GM23338 (cell line): ENCODE measurements around the gene BAG3. TPM values are rescaled to one million over a fixed set of nuclear protein-coding genes. Genes with fewer than 3 reads are reported as not detected.
A peak's percentile ranks its signal among the peaks of the same experiment; 100 is the strongest.

ENCODE experiments used
- ATAC-seq: fragments of 200-7000 bp; cut with Tn5 transposase; 3 replicates; pipeline ENCODE4 v1.9.1; 2020
- DNase-seq: peaks from one replicate; pipeline ENCODE4 v3.0.0-alpha.2; 2015; ENCODE audit warnings: low spot score
- H2AFZ ChIP-seq: fragments of 200-600 bp; sonication (generic); 2 replicates; pipeline ENCODE4 v1.8.0; 2016; ENCODE audit warnings: antibody characterized with exemption, mild to moderate bottlenecking, moderate library complexity
- H3F3A ChIP-seq: fragments of 200-600 bp; sonication (generic); replicated peaks from 2 replicates; pipeline ENCODE4 v1.8.0; 2017; ENCODE audit warnings: antibody characterized with exemption, mixed run types, low read depth
- H3K27ac ChIP-seq: fragments of 200-600 bp; sonication (generic); 2 replicates; pipeline ENCODE4 v1.6.1; 2016; ENCODE audit warnings: low read depth
- H3K27me3 ChIP-seq: fragments of 200-600 bp; sonication (generic); 2 replicates; pipeline ENCODE4 v1.8.0; 2016; ENCODE audit warnings: mild to moderate bottlenecking, mixed run types, moderate library complexity; ENCODE audit not compliant: insufficient read depth
- H3K36me3 ChIP-seq: fragments of 200-600 bp; sonication (generic); 2 replicates; pipeline ENCODE4 v1.8.0; 2016; ENCODE audit warnings: mild to moderate bottlenecking; ENCODE audit not compliant: insufficient read depth
- H3K4me1 ChIP-seq: fragments of 200-600 bp; sonication (generic); 2 replicates; pipeline ENCODE4 v1.8.0; 2016; ENCODE audit warnings: mild to moderate bottlenecking, moderate library complexity; ENCODE audit not compliant: insufficient read depth
- H3K4me2 ChIP-seq: fragments of 200-600 bp; sonication (generic); 2 replicates; pipeline ENCODE4 v1.7.1; 2017; ENCODE audit warnings: mixed run types
- H3K4me3 ChIP-seq: fragments of 200-600 bp; sonication (generic); 2 replicates; pipeline ENCODE4 v1.6.1; 2016; ENCODE audit warnings: mixed run types
- H3K79me2 ChIP-seq: fragments of 200-600 bp; sonication (generic); replicated peaks from 2 replicates; pipeline ENCODE4 v1.8.0; 2017; ENCODE audit warnings: mild to moderate bottlenecking; ENCODE audit not compliant: insufficient read depth
- H3K9me2 ChIP-seq: fragments of 200-600 bp; sonication (generic); 2 replicates; pipeline ENCODE4 v1.8.0; 2017; ENCODE audit not compliant: insufficient read depth
- H4K20me1 ChIP-seq: fragments of 200-600 bp; sonication (generic); replicated peaks from 2 replicates; pipeline ENCODE4 v1.8.0; 2017; ENCODE audit warnings: mild to moderate bottlenecking; ENCODE audit not compliant: insufficient read depth
- H3K27ac Mint-ChIP-seq: 2 replicates; pipeline ENCODE4 v1.8.0; 2020; ENCODE audit warnings: inconsistent platforms, mild to moderate bottlenecking, moderate library complexity, mixed read lengths
- H3K27me3 Mint-ChIP-seq: 3 replicates; pipeline ENCODE4 v1.8.0; 2022; ENCODE audit warnings: low read depth, mild to moderate bottlenecking, moderate library complexity, mixed read lengths, inconsistent platforms; ENCODE audit not compliant: insufficient read depth, poor library complexity
- H3K36me3 Mint-ChIP-seq: 3 replicates; pipeline ENCODE4 v1.8.0; 2021; ENCODE audit warnings: low read depth, mild to moderate bottlenecking, inconsistent platforms, moderate library complexity, mixed read lengths
- H3K4me1 Mint-ChIP-seq: 3 replicates; pipeline ENCODE4 v1.8.0; 2020; ENCODE audit warnings: mild to moderate bottlenecking, inconsistent platforms, mixed read lengths
- H3K4me3 Mint-ChIP-seq: 3 replicates; pipeline ENCODE4 v1.8.0; 2021; ENCODE audit warnings: moderate library complexity, mild to moderate bottlenecking, inconsistent platforms, mixed read lengths
- H3K9me3 Mint-ChIP-seq: 3 replicates; pipeline ENCODE4 v1.8.0; 2020; ENCODE audit warnings: moderate library complexity, mild to moderate bottlenecking, inconsistent platforms, mixed read lengths
- CREB1 ChIP-seq: fragments of 250-450 bp; sonication (Bioruptor Pico); IDR thresholded peaks from 2 replicates; pipeline ENCODE4 v1.5.0; 2020; ENCODE audit warnings: low read depth, mild to moderate bottlenecking, moderate library complexity
- CTCF ChIP-seq, 2 experiments: fragments of 200-600 bp in 1 of 2; sonication (generic) in 1 of 2; conservative IDR thresholded peaks; 2 replicates each; pipeline versions ENCODE4 v1.5.1 to v1.6.1; 2016 to 2017; ENCODE audit warnings: antibody characterized with exemption in 2 of 2, low read depth in 2 of 2, mild to moderate bottlenecking in 2 of 2, moderate library complexity in 1 of 2
- EZH2 ChIP-seq: fragments of 200-600 bp; sonication (generic); IDR thresholded peaks from one replicate; pipeline ENCODE4 v1.8.0; 2017; ENCODE audit warnings: antibody characterized with exemption, mild to moderate bottlenecking, low read depth; ENCODE audit not compliant: unreplicated experiment
- EZH2phosphoT487 ChIP-seq: fragments of 200-600 bp; sonication (generic); IDR thresholded peaks from one replicate; pipeline ENCODE4 v1.8.1; 2018; ENCODE audit warnings: antibody characterized with exemption; ENCODE audit not compliant: unreplicated experiment
- JUNB ChIP-seq: IDR thresholded peaks from one replicate; pipeline ENCODE4 v1.6.1; 2016; ENCODE audit warnings: antibody characterized with exemption; ENCODE audit not compliant: unreplicated experiment
- NANOG ChIP-seq: IDR thresholded peaks from 2 replicates; pipeline ENCODE4 v1.6.1; 2016; ENCODE audit warnings: antibody characterized with exemption, borderline replicate concordance
- POLR2AphosphoS5 ChIP-seq: IDR thresholded peaks from 2 replicates; pipeline ENCODE4 v1.6.1; 2016; ENCODE audit warnings: antibody characterized with exemption, low read depth
- STAT1 ChIP-seq: IDR thresholded peaks from one replicate; pipeline ENCODE4 v1.6.1; 2016; ENCODE audit warnings: antibody characterized with exemption; ENCODE audit not compliant: unreplicated experiment
- ZNF114 ChIP-seq: fragments of 250-450 bp; sonication (Bioruptor Pico); IDR thresholded peaks from 2 replicates; pipeline ENCODE4 v1.5.0; 2020; ENCODE audit warnings: mild to moderate bottlenecking, moderate library complexity
- ZNF331 ChIP-seq: fragments of 250-450 bp; sonication (Bioruptor Pico); IDR thresholded peaks from 2 replicates; pipeline ENCODE4 v1.5.0; 2020; ENCODE audit warnings: low read depth, mild to moderate bottlenecking, moderate library complexity
- polyA plus RNA-seq: library from polyadenylated mRNA; unstranded; fragments of >200 nt; fragmentation: Nextera tagmentation; extraction: Ambion mirVana; gene quantifications from 2 replicates; pipeline ENCODE4 v1.2.1, GENCODE V29; 2016
- total RNA-seq: library from RNA; depleted of rRNA; stranded (reverse); fragments of >200 nt; shearing (Covaris generic); gene quantifications from 2 replicates; pipeline ENCODE4 v1.2.3, GENCODE V29; 2014
- TF ChIP-seq, protein P1 (sequence below): IDR thresholded peaks from one replicate; pipeline ENCODE4 v1.6.1; 2018; ENCODE audit warnings: antibody characterized with exemption; ENCODE audit not compliant: unreplicated experiment
- TF ChIP-seq, protein P2 (sequence below): fragments of 250-450 bp; sonication (Bioruptor Pico); IDR thresholded peaks from 2 replicates; pipeline ENCODE4 v1.5.0; 2020; ENCODE audit warnings: mild to moderate bottlenecking, moderate library complexity
- TF ChIP-seq, protein P3 (sequence below): IDR thresholded peaks from 2 replicates; pipeline ENCODE4 v1.6.1; 2016; ENCODE audit warnings: antibody characterized with exemption

The BAG3 gene
- total and polyA plus RNA-seq, 2 experiments from 2014 or later: 8.2 to 8.4 TPM

DNA sequence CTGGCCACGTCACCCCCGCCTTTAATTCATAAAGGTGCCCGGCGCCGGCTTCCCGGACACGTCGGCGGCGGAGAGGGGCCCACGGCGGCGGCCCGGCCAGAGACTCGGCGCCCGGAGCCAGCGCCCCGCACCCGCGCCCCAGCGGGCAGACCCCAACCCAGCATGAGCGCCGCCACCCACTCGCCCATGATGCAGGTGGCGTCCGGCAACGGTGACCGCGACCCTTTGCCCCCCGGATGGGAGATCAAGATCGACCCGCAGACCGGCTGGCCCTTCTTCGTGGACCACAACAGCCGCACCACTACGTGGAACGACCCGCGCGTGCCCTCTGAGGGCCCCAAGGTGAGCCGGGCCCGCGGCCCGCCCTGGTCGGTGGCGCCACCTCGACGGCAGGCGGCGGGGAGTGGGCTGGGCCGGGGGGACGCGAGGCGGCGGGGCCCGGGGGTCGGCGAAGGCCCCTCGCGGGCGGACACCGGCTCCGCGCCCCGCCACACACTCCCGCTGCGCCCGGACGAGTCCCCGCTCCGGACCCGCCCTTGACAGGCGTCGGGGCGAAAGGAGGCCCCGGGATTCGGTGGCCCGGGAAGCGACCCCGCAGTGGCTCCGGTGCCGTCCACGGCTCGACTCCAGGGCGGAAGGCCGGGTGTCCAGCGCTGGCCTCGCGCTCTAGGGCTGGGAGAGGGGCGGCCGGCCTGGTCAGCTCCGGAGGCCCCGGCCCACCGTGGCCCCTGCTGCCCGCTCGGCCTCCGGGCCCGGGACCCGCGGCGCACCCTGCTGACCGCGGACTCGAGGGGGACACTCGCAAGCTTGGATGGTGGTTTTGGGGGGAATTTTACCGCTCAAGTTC, 557 bp downstream of the BAG3 start:
- ATAC-seq (peak; percentile 40), DNase-seq (peak; percentile 38)
- H3K36me3 ChIP-seq: no peaks in the 10 kb centered on the region
- peak overlapping the region; percentile 98 for H2AFZ ChIP-seq
- H3F3A ChIP-seq: 0 out of 2 replicates have a peak, but pooled peaks cover 4% of the 10 kb centered on the region
- H3K4me2 ChIP-seq: peak overlapping the region; percentile 89
- peaks cover 33% of the 10 kb centered on the region for H3K4me1 ChIP-seq
- Mint-ChIP-seq H3K4me3 (peak overlapping the region; percentile 77), H3K27ac (no peak overlapping the region), H3K9me3 (no peaks in the 10 kb centered on the region; the same call in 2 of the 3 replicates), H3K27me3 (peaks cover 7% of the 10 kb centered on the region), H3K36me3 (no peaks in the 10 kb centered on the region), H3K4me1 (peaks cover 37% of the 10 kb centered on the region)
- no peaks in the 10 kb centered on the region for H3K9me2 ChIP-seq
- H3K27me3 ChIP-seq: peaks cover 4% of the 10 kb centered on the region
- H3K27ac ChIP-seq: peak overlapping the region; percentile 84; the same call in 1 of the 2 replicates
- no peaks in the 10 kb centered on the region; the same call in 1 of the 2 replicates for H4K20me1 ChIP-seq
- TF ChIP-seq JUNB (no peak), ZNF331 (CRISPR knock-in tag) (no peak), NANOG (no peak), CTCF (conservative IDR thresholded peaks at IDR 0.05; ENCODE audit: low read depth in 2 of 2) (no peak), EZH2 (no peak), POLR2AphosphoS5 (no peak), EZH2phosphoT487 (no peak), ZNF114 (CRISPR knock-in tag) (no peak), STAT1 (no peak), CREB1 (CRISPR knock-in tag) (no peak)
- TF ChIP-seq, protein P1, sequence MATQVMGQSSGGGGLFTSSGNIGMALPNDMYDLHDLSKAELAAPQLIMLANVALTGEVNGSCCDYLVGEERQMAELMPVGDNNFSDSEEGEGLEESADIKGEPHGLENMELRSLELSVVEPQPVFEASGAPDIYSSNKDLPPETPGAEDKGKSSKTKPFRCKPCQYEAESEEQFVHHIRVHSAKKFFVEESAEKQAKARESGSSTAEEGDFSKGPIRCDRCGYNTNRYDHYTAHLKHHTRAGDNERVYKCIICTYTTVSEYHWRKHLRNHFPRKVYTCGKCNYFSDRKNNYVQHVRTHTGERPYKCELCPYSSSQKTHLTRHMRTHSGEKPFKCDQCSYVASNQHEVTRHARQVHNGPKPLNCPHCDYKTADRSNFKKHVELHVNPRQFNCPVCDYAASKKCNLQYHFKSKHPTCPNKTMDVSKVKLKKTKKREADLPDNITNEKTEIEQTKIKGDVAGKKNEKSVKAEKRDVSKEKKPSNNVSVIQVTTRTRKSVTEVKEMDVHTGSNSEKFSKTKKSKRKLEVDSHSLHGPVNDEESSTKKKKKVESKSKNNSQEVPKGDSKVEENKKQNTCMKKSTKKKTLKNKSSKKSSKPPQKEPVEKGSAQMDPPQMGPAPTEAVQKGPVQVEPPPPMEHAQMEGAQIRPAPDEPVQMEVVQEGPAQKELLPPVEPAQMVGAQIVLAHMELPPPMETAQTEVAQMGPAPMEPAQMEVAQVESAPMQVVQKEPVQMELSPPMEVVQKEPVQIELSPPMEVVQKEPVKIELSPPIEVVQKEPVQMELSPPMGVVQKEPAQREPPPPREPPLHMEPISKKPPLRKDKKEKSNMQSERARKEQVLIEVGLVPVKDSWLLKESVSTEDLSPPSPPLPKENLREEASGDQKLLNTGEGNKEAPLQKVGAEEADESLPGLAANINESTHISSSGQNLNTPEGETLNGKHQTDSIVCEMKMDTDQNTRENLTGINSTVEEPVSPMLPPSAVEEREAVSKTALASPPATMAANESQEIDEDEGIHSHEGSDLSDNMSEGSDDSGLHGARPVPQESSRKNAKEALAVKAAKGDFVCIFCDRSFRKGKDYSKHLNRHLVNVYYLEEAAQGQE: no peak
- TF ChIP-seq, protein P2, sequence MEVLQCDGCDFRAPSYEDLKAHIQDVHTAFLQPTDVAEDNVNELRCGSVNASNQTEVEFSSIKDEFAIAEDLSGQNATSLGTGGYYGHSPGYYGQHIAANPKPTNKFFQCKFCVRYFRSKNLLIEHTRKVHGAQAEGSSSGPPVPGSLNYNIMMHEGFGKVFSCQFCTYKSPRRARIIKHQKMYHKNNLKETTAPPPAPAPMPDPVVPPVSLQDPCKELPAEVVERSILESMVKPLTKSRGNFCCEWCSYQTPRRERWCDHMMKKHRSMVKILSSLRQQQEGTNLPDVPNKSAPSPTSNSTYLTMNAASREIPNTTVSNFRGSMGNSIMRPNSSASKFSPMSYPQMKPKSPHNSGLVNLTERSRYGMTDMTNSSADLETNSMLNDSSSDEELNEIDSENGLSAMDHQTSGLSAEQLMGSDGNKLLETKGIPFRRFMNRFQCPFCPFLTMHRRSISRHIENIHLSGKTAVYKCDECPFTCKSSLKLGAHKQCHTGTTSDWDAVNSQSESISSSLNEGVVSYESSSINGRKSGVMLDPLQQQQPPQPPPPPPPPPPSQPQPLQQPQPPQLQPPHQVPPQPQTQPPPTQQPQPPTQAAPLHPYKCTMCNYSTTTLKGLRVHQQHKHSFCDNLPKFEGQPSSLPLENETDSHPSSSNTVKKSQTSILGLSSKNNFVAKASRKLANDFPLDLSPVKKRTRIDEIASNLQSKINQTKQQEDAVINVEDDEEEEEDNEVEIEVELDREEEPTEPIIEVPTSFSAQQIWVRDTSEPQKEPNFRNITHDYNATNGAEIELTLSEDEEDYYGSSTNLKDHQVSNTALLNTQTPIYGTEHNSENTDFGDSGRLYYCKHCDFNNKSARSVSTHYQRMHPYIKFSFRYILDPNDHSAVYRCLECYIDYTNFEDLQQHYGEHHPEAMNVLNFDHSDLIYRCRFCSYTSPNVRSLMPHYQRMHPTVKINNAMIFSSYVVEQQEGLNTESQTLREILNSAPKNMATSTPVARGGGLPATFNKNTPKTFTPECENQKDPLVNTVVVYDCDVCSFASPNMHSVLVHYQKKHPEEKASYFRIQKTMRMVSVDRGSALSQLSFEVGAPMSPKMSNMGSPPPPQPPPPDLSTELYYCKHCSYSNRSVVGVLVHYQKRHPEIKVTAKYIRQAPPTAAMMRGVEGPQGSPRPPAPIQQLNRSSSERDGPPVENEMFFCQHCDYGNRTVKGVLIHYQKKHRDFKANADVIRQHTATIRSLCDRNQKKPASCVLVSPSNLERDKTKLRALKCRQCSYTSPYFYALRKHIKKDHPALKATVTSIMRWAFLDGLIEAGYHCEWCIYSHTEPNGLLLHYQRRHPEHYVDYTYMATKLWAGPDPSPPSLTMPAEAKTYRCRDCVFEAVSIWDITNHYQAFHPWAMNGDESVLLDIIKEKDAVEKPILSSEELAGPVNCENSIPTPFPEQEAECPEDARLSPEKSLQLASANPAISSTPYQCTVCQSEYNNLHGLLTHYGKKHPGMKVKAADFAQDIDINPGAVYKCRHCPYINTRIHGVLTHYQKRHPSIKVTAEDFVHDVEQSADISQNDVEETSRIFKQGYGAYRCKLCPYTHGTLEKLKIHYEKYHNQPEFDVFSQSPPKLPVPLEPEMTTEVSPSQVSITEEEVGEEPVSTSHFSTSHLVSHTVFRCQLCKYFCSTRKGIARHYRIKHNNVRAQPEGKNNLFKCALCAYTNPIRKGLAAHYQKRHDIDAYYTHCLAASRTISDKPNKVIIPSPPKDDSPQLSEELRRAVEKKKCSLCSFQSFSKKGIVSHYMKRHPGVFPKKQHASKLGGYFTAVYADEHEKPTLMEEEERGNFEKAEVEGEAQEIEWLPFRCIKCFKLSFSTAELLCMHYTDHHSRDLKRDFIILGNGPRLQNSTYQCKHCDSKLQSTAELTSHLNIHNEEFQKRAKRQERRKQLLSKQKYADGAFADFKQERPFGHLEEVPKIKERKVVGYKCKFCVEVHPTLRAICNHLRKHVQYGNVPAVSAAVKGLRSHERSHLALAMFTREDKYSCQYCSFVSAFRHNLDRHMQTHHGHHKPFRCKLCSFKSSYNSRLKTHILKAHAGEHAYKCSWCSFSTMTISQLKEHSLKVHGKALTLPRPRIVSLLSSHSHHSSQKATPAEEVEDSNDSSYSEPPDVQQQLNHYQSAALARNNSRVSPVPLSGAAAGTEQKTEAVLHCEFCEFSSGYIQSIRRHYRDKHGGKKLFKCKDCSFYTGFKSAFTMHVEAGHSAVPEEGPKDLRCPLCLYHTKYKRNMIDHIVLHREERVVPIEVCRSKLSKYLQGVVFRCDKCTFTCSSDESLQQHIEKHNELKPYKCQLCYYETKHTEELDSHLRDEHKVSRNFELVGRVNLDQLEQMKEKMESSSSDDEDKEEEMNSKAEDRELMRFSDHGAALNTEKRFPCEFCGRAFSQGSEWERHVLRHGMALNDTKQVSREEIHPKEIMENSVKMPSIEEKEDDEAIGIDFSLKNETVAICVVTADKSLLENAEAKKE (CRISPR knock-in tag): no peak
- TF ChIP-seq, protein P3, sequence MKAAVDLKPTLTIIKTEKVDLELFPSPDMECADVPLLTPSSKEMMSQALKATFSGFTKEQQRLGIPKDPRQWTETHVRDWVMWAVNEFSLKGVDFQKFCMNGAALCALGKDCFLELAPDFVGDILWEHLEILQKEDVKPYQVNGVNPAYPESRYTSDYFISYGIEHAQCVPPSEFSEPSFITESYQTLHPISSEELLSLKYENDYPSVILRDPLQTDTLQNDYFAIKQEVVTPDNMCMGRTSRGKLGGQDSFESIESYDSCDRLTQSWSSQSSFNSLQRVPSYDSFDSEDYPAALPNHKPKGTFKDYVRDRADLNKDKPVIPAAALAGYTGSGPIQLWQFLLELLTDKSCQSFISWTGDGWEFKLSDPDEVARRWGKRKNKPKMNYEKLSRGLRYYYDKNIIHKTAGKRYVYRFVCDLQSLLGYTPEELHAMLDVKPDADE: no peak
- H3K4me3 ChIP-seq: peak overlapping the region; percentile 92
- peaks cover 35% of the 10 kb centered on the region for H3K79me2 ChIP-seq
